Breast epithelium (tissue), 3 donors: ENCODE data around the gene HERC3.
A peak's percentile ranks its signal among the peaks of the same experiment; 100 is the strongest.

ENCODE experiments used
- CTCF ChIP-seq, 3 donors: fragments of 450-650 bp; IDR thresholded peaks; one replicate each; pipeline ENCODE4 v1.5.1; 2016 to 2017; ENCODE audit warnings: antibody characterized with exemption in 3 of 3, mild to moderate bottlenecking in 3 of 3, moderate library complexity in 3 of 3
- POLR2AphosphoS5 ChIP-seq, 3 donors: sonication (generic); formaldehyde crosslinking; IDR thresholded peaks; one replicate each; pipeline ENCODE4 v1.6.1; 2017; ENCODE audit warnings: antibody characterized with exemption in 3 of 3

DNA sequence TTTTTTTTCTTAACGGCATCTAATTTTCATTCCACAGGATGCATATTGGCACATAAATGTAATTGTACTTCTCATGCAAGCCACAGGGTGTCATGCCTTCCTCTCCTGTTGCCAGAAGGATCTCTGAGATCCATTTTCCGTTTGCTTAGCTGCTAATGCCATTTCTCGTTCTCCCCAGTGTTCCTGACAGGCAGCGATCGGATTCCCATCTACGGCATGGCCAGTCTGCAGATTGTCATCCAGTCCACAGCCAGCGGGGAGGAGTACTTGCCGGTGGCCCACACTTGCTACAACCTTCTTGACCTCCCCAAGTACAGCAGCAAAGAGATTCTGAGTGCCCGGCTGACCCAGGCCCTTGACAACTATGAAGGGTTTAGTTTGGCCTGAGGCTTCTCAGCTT lies 114.3 kb downstream of the HERC3 start:
- TF ChIP-seq CTCF (IDR thresholded peaks at IDR 0.05) (peak in 2 of 3 donors; percentile 64 to 71), POLR2AphosphoS5 (IDR thresholded peaks at IDR 0.05) (peak in 1 of 3 donors; percentile 31)
